GM21619 (cell line): Measurements from ENCODE around the gene UTP25.
A peak's percentile ranks its signal among the peaks of the same experiment; 100 is the strongest.

Experiments
- ATAC-seq: cut with Tn5 transposase; IDR thresholded peaks from one replicate; pipeline ENCODE4 v1.9.1; 2021; ENCODE audit not compliant: unreplicated experiment

UTP25 gene

GRCh38 chr1:209838537-209838936 is 10.8 kb downstream of the UTP25 start:
- no peak for ATAC-seq

GRCh38 chr1:209839875-209840546 is 12.2 kb downstream of the UTP25 start:
- no peak for ATAC-seq

- no peak for ATAC-seq
These were observed 12.8 kb downstream of the UTP25 start for GRCh38 chr1:209840611-209841010.

- ATAC-seq, result no peak
These were observed 17.1 kb downstream of the UTP25 start for GRCh38 chr1:209844695-209845407.

- no peak for ATAC-seq
These were observed 17.6 kb downstream of the UTP25 start for GRCh38 chr1:209845408-209845725.

- ATAC-seq, result no peak
These were observed 21.6 kb downstream of the UTP25 start for GRCh38 chr1:209849388-209849787.

- peak; percentile 57 for ATAC-seq
These were observed 22.7 kb downstream of the UTP25 start for GRCh38 chr1:209850342-209850979.

- ATAC-seq, result no peak
These were observed 25.9 kb downstream of the UTP25 start for GRCh38 chr1:209853676-209854075.

- ATAC-seq, result no peak
These were observed 26.4 kb downstream of the UTP25 start for GRCh38 chr1:209854196-209854595.

GRCh38 chr1:209855006-209855405 is 27.2 kb downstream of the UTP25 start:
- ATAC-seq, result no peak

GRCh38 chr1:209855623-209856022 is 27.9 kb downstream of the UTP25 start:
- ATAC-seq, result no peak

- ATAC-seq, result no peak
These were observed 30.9 kb downstream of the UTP25 start for GRCh38 chr1:209858561-209859103.

GRCh38 chr1:209860293-209860881 is 32.6 kb downstream of the UTP25 start:
- ATAC-seq, result peak; percentile 91

- ATAC-seq, result no peak
These were observed 33.5 kb downstream of the UTP25 start for GRCh38 chr1:209861242-209861641.

GRCh38 chr1:209862391-209863356 is 34.9 kb downstream of the UTP25 start:
- ATAC-seq, result no peak

GRCh38 chr1:209863766-209864485 is 36.2 kb downstream of the UTP25 start:
- ATAC-seq, result no peak

GRCh38 chr1:209866201-209866600 is 38.4 kb downstream of the UTP25 start:
- no peak for ATAC-seq

GRCh38 chr1:209869291-209870149 is 41.7 kb downstream of the UTP25 start:
- no peak for ATAC-seq
